Activated naive CD4-positive, alpha-beta T cell treated with anti-CD3 and anti-CD28 coated beads, Interleukin-2, amount 10 ng/mL, durations not matched to agents 7 days and 5 days (primary cell): ENCODE data around the gene CST7.

Experiments
- CTCF ChIA-PET: fragments of 350-600 bp; sonication (Branson Sonifier 250); formaldehyde crosslinking; loops from one replicate; lab custom pipeline; 2021; ENCODE audit warnings: antibody characterized with exemption; lab: Charles Lee
- DNase-seq: peaks from one replicate; pipeline ENCODE4 v3.0.0-alpha.2; 2020
- H3K27ac Mint-ChIP-seq: one replicate; pipeline ENCODE4 v1.8.0; 2021; ENCODE audit warnings: mild to moderate bottlenecking, moderate library complexity, mixed read lengths
- H3K27me3 Mint-ChIP-seq: one replicate; pipeline ENCODE4 v1.8.0; 2021; ENCODE audit warnings: mild to moderate bottlenecking, mixed read lengths
- H3K36me3 Mint-ChIP-seq: one replicate; pipeline ENCODE4 v1.8.0; 2021; ENCODE audit warnings: mixed read lengths
- H3K4me1 Mint-ChIP-seq: one replicate; pipeline ENCODE4 v1.8.0; 2021; ENCODE audit warnings: mixed read lengths
- H3K4me3 Mint-ChIP-seq: one replicate; pipeline ENCODE4 v1.8.0; 2021; ENCODE audit warnings: mild to moderate bottlenecking, moderate library complexity, mixed read lengths
- H3K9me3 Mint-ChIP-seq: one replicate; pipeline ENCODE4 v1.8.0; 2021; ENCODE audit warnings: mixed read lengths

The CST7 gene

GRCh38 chr20:24950128-24950835, 1.2 kb downstream of the CST7 start:
- DNase-seq = no peak
- H3K9me3 Mint-ChIP-seq = peaks cover 32% of the 10 kb centered on the region
- CTCF ChIA-PET = interaction anchor here (0.9 to 2.8 kb wide), 2 partner anchors 20 to 31 kb away, joined by 3 to 20 read pairs; no protein-coding TSS in a partner anchor
- peak overlapping the region; percentile 79 for H3K4me3 Mint-ChIP-seq
- H3K4me1 Mint-ChIP-seq = peaks cover 81% of the 10 kb centered on the region
- H3K27me3 Mint-ChIP-seq = no peaks in the 10 kb centered on the region
- H3K27ac Mint-ChIP-seq = peak overlapping the region; percentile 95
- peaks cover 50% of the 10 kb centered on the region for H3K36me3 Mint-ChIP-seq

- no peaks in the 10 kb centered on the region for H3K27me3 Mint-ChIP-seq
- no peak for DNase-seq
- CTCF ChIA-PET = interaction anchor here (0.9 to 4.3 kb wide), 3 partner anchors 20 to 31 kb away, joined by 3 to 44 read pairs (median 20); no protein-coding TSS in a partner anchor
- H3K4me3 Mint-ChIP-seq = peak overlapping the region; percentile 79
- peaks cover 82% of the 10 kb centered on the region for H3K4me1 Mint-ChIP-seq
- H3K36me3 Mint-ChIP-seq = peaks cover 48% of the 10 kb centered on the region
- peaks cover 25% of the 10 kb centered on the region for H3K9me3 Mint-ChIP-seq
- H3K27ac Mint-ChIP-seq = peak overlapping the region; percentile 62
Observed at GRCh38 chr20:24950836-24951525, 1.9 kb downstream of the CST7 start.

GRCh38 chr20:24951536-24952083, 2.5 kb downstream of the CST7 start:
- no peaks in the 10 kb centered on the region for H3K27me3 Mint-ChIP-seq
- peaks cover 87% of the 10 kb centered on the region for H3K4me1 Mint-ChIP-seq
- H3K9me3 Mint-ChIP-seq = peaks cover 19% of the 10 kb centered on the region
- DNase-seq = no peak
- H3K27ac Mint-ChIP-seq = no peak overlapping the region
- H3K36me3 Mint-ChIP-seq = peaks cover 42% of the 10 kb centered on the region
- CTCF ChIA-PET = interaction anchor here (4.3 kb wide), 1 partner anchor 21 kb away, joined by 44 read pairs; no protein-coding TSS in a partner anchor
- no peak overlapping the region for H3K4me3 Mint-ChIP-seq

- no peak for DNase-seq
- peaks cover 9% of the 10 kb centered on the region for H3K9me3 Mint-ChIP-seq
- H3K4me3 Mint-ChIP-seq = no peak overlapping the region
- H3K27me3 Mint-ChIP-seq = no peaks in the 10 kb centered on the region
- H3K27ac Mint-ChIP-seq = peak overlapping the region; percentile 81
- H3K36me3 Mint-ChIP-seq = peaks cover 32% of the 10 kb centered on the region
- H3K4me1 Mint-ChIP-seq = peaks cover 80% of the 10 kb centered on the region
- CTCF ChIA-PET = interaction anchor here (0.7 to 4.3 kb wide), 2 partner anchors 22 to 37 kb away, joined by 3 to 44 read pairs; no protein-coding TSS in a partner anchor
Observed at GRCh38 chr20:24952376-24953208, 3.5 kb downstream of the CST7 start.

GRCh38 chr20:24953209-24953575, 4.1 kb downstream of the CST7 start:
- CTCF ChIA-PET = interaction anchor here (4.3 kb wide), 1 partner anchor 23 kb away, joined by 44 read pairs; no protein-coding TSS in a partner anchor
- Mint-ChIP-seq H3K27ac (peak overlapping the region; percentile 49), H3K36me3 (peaks cover 29% of the 10 kb centered on the region), H3K4me3 (no peak overlapping the region), H3K27me3 (no peaks in the 10 kb centered on the region), H3K4me1 (peaks cover 74% of the 10 kb centered on the region), H3K9me3 (peaks cover 4% of the 10 kb centered on the region)
- DNase-seq = no peak

GRCh38 chr20:24953621-24954133, 4.6 kb downstream of the CST7 start:
- Mint-ChIP-seq H3K4me3 (no peak overlapping the region), H3K9me3 (peaks cover 1% of the 10 kb centered on the region), H3K27ac (peak overlapping the region; percentile 68), H3K27me3 (no peaks in the 10 kb centered on the region), H3K4me1 (peaks cover 69% of the 10 kb centered on the region), H3K36me3 (peaks cover 28% of the 10 kb centered on the region)
- CTCF ChIA-PET = interaction anchor here (1.6 to 4.3 kb wide), 2 partner anchors 23 to 34 kb away, joined by 6 to 44 read pairs; no protein-coding TSS in a partner anchor
- DNase-seq = no peak

GRCh38 chr20:24954151-24954550, 5.1 kb downstream of the CST7 start:
- peaks cover 65% of the 10 kb centered on the region for H3K4me1 Mint-ChIP-seq

GRCh38 chr20:24954566-24954965, 5.5 kb downstream of the CST7 start:
- no peak for DNase-seq
- Mint-ChIP-seq H3K9me3 (no peaks in the 10 kb centered on the region), H3K4me3 (no peak overlapping the region), H3K36me3 (peaks cover 28% of the 10 kb centered on the region), H3K27me3 (no peaks in the 10 kb centered on the region), H3K27ac (peak overlapping the region; percentile 92), H3K4me1 (peaks cover 60% of the 10 kb centered on the region)
- CTCF ChIA-PET = interaction anchor here (0.9 to 4.3 kb wide), 4 partner anchors 24 to 39 kb away, joined by 3 to 44 read pairs (median 5); no protein-coding TSS in a partner anchor

More at GRCh38 chr20:24954151-24954550, 5.1 kb downstream of the CST7 start:
- Mint-ChIP-seq H3K27ac (peak overlapping the region; percentile 68), H3K4me3 (no peak overlapping the region), H3K36me3 (peaks cover 26% of the 10 kb centered on the region), H3K27me3 (no peaks in the 10 kb centered on the region), H3K9me3 (no peaks in the 10 kb centered on the region)
- CTCF ChIA-PET = interaction anchor here (0.9 to 4.3 kb wide), 3 partner anchors 24 to 40 kb away, joined by 3 to 44 read pairs (median 6); no protein-coding TSS in a partner anchor
- DNase-seq = no peak

- H3K9me3 Mint-ChIP-seq = no peaks in the 10 kb centered on the region
- H3K4me1 Mint-ChIP-seq = peaks cover 56% of the 10 kb centered on the region
- peak; percentile 59 for DNase-seq
- H3K27me3 Mint-ChIP-seq = no peaks in the 10 kb centered on the region
- peak overlapping the region; percentile 92 for H3K27ac Mint-ChIP-seq
- CTCF ChIA-PET = interaction anchor here (0.6 to 4.3 kb wide), 6 partner anchors 19 to 564 kb away, joined by 3 to 44 read pairs (median 4); no protein-coding TSS in a partner anchor
- H3K36me3 Mint-ChIP-seq = peaks cover 32% of the 10 kb centered on the region
- no peak overlapping the region for H3K4me3 Mint-ChIP-seq
Observed at GRCh38 chr20:24955045-24955444, 6.0 kb downstream of the CST7 start.

- Mint-ChIP-seq H3K4me3 (no peak overlapping the region), H3K27ac (peak overlapping the region; percentile 92), H3K4me1 (peaks cover 48% of the 10 kb centered on the region), H3K36me3 (peaks cover 39% of the 10 kb centered on the region), H3K27me3 (no peaks in the 10 kb centered on the region), H3K9me3 (no peaks in the 10 kb centered on the region)
- DNase-seq = peak; percentile 16
- CTCF ChIA-PET = interaction anchor here (1.0 kb wide), 1 partner anchor 20 kb away, joined by 3 read pairs; no protein-coding TSS in a partner anchor
Observed at GRCh38 chr20:24956001-24956841, 7.2 kb downstream of the CST7 start.

GRCh38 chr20:24957326-24958016, 8.4 kb downstream of the CST7 start:
- CTCF ChIA-PET = no interaction called here
- no peak for DNase-seq
- no peak overlapping the region for H3K4me3 Mint-ChIP-seq
- no peaks in the 10 kb centered on the region for H3K9me3 Mint-ChIP-seq
- no peak overlapping the region for H3K27ac Mint-ChIP-seq
- H3K36me3 Mint-ChIP-seq = peaks cover 49% of the 10 kb centered on the region
- H3K27me3 Mint-ChIP-seq = no peaks in the 10 kb centered on the region
- peaks cover 38% of the 10 kb centered on the region for H3K4me1 Mint-ChIP-seq
